HG03280 (cell line): ENCODE data around the gene APOBEC3A.
"Not testable (repeated sequence)": the region's sequence is repeated elsewhere in the genome, so short reads cannot be mapped to it uniquely, and the experiment has no call there.

ENCODE experiments used
- ATAC-seq: cut with Tn5 transposase; IDR thresholded peaks from one replicate; pipeline ENCODE4 v1.9.1; 2021; ENCODE audit warnings: mild to moderate bottlenecking, moderate library complexity; ENCODE audit not compliant: unreplicated experiment

Gene APOBEC3A

GRCh38 chr22:38977289-38977688 lies 19.9 kb downstream of the APOBEC3A start:
- not testable (repeated sequence) for ATAC-seq

GRCh38 chr22:38980587-38980986 lies 23.2 kb downstream of the APOBEC3A start:
- not testable (repeated sequence) for ATAC-seq

- ATAC-seq: peak; percentile 2
Measured at GRCh38 chr22:38981005-38981991, 23.9 kb downstream of the APOBEC3A start.

- ATAC-seq: peak; percentile 45
Measured at GRCh38 chr22:38981992-38982927, 24.9 kb downstream of the APOBEC3A start, which contains the start of gene APOBEC3B. TSS of gene APOBEC3B (plus strand) at chr22:38982347. CDS start at chr22:38982454, 107 bp downstream.

GRCh38 chr22:38984224-38984623 lies 26.8 kb downstream of the APOBEC3A start:
- ATAC-seq: no peak

- ATAC-seq: peak; percentile 76
Measured at GRCh38 chr22:38984784-38985757, 27.7 kb downstream of the APOBEC3A start.

GRCh38 chr22:38986629-38987028 lies 29.2 kb downstream of the APOBEC3A start:
- ATAC-seq: no peak

GRCh38 chr22:38987171-38987895 lies 29.9 kb downstream of the APOBEC3A start:
- ATAC-seq: no peak

- ATAC-seq: no peak
Measured at GRCh38 chr22:38989466-38989865, 32.1 kb downstream of the APOBEC3A start.

GRCh38 chr22:38992871-38993371 lies 35.5 kb downstream of the APOBEC3A start:
- not testable (repeated sequence) for ATAC-seq

GRCh38 chr22:38996105-38996504 lies 38.7 kb downstream of the APOBEC3A start:
- no peak for ATAC-seq

- no peak for ATAC-seq
Measured at GRCh38 chr22:38997518-38997917, 40.1 kb downstream of the APOBEC3A start.

- ATAC-seq: peak; percentile 64
Measured at GRCh38 chr22:39003165-39003638, 45.8 kb downstream of the APOBEC3A start.

- ATAC-seq: no peak
Measured at GRCh38 chr22:39007177-39007576, 49.8 kb downstream of the APOBEC3A start.

- not testable (repeated sequence) for ATAC-seq
Measured at GRCh38 chr22:39008271-39008850, 51.0 kb downstream of the APOBEC3A start.

- ATAC-seq: no peak
Measured at GRCh38 chr22:39010946-39011345, 53.5 kb downstream of the APOBEC3A start.
